GM15510 (cell line): Measurements from ENCODE around the gene MAMDC2.

Experiments used
- POLR2A ChIP-seq: IDR thresholded peaks from 3 replicates; pipeline ENCODE4 v1.6.1; 2011; ENCODE audit warnings: borderline replicate concordance; ENCODE audit not compliant: insufficient read length; ENCODE audit errors: extremely low read depth

MAMDC2 gene

GRCh38 chr9:70152350-70152749, 108.7 kb downstream of the MAMDC2 start:
- no peak for TF ChIP-seq POLR2A

GRCh38 chr9:70156729-70157128, 113.1 kb downstream of the MAMDC2 start:
- TF ChIP-seq POLR2A = no peak

GRCh38 chr9:70159630-70160029, 116.0 kb downstream of the MAMDC2 start:
- no peak for TF ChIP-seq POLR2A

- no peak for TF ChIP-seq POLR2A
Measured at GRCh38 chr9:70160686-70161600, 117.3 kb downstream of the MAMDC2 start.

- TF ChIP-seq POLR2A = no peak
Measured at GRCh38 chr9:70165006-70165602, 121.5 kb downstream of the MAMDC2 start.

GRCh38 chr9:70168521-70168920, 124.9 kb downstream of the MAMDC2 start:
- no peak for TF ChIP-seq POLR2A

GRCh38 chr9:70169222-70169621, 125.6 kb downstream of the MAMDC2 start:
- TF ChIP-seq POLR2A = no peak

GRCh38 chr9:70170151-70170790, 126.6 kb downstream of the MAMDC2 start:
- no peak for TF ChIP-seq POLR2A

GRCh38 chr9:70172532-70172931, 128.9 kb downstream of the MAMDC2 start:
- no peak for TF ChIP-seq POLR2A

GRCh38 chr9:70177121-70177520, 133.5 kb downstream of the MAMDC2 start:
- no peak for TF ChIP-seq POLR2A

GRCh38 chr9:70192707-70193106, 149.1 kb downstream of the MAMDC2 start:
- no peak for TF ChIP-seq POLR2A

GRCh38 chr9:70195456-70195855, 151.8 kb downstream of the MAMDC2 start:
- no peak for TF ChIP-seq POLR2A

GRCh38 chr9:70197216-70198044, 153.8 kb downstream of the MAMDC2 start:
- TF ChIP-seq POLR2A = no peak

- no peak for TF ChIP-seq POLR2A
Measured at GRCh38 chr9:70205366-70206020, 161.8 kb downstream of the MAMDC2 start.
